ENCODE data around the gene LOXL4.

The LOXL4 gene

GRCh38 chr10:98208925-98209324, 59.1 kb downstream of the LOXL4 start:
- no peak for DNase-seq (ENCODE audit: extremely low spot score, insufficient read length, low read depth)
- no peak for FAIRE-seq

DNA sequence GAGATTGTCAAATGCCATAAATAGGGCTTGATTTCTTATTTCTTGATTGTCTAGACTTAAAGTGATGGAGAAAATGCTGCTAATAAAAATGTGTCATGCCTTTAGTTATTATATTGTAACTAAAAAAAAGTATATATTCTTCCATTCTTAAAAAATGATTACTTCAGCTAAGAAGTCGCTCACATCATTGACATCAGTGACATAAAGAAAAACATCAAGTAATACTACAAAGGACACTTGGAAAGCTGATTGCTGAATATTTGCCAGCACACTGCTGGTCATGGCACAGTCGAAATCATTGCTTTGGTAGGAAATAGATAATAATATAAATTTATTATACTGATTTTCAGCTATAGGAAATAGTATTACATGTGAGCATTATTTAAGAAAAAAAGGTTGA, 62.6 kb downstream of the LOXL4 start:
- DNase-seq (ENCODE audit: extremely low spot score, insufficient read length, low read depth) (no peak), FAIRE-seq (no peak)

- DNase-seq (ENCODE audit: extremely low spot score, insufficient read length, low read depth) (no peak), FAIRE-seq (no peak)
Measured at GRCh38 chr10:98202378-98202777, 65.6 kb downstream of the LOXL4 start.

- FAIRE-seq = no peak
- no peak for DNase-seq (ENCODE audit: extremely low spot score, insufficient read length, low read depth)
Measured at GRCh38 chr10:98201760-98202159, 66.2 kb downstream of the LOXL4 start.

All from GM18507 (cell line).